Neural crest cell (in vitro differentiated cells): Measurements from ENCODE around the gene NTNG2. TPM values are rescaled to one million over a fixed set of nuclear protein-coding genes. Genes with fewer than 3 reads are reported as not detected.

Experiments used
- DNase-seq: peaks from one replicate; pipeline ENCODE4 v3.0.0; 2021; ENCODE audit warnings: low read depth, mixed read lengths, low spot score
- H3K27ac Mint-ChIP-seq: one replicate; pipeline ENCODE4 v1.8.0; 2021; ENCODE audit warnings: mild to moderate bottlenecking, mixed read lengths; ENCODE audit not compliant: unreplicated experiment
- H3K27me3 Mint-ChIP-seq: 2 replicates; pipeline ENCODE4 v1.8.0; 2021; ENCODE audit warnings: low read depth, mild to moderate bottlenecking, mixed read lengths
- H3K36me3 Mint-ChIP-seq: 2 replicates; pipeline ENCODE4 v1.8.0; 2021; ENCODE audit warnings: low read depth, mild to moderate bottlenecking, mixed read lengths
- H3K4me1 Mint-ChIP-seq: 2 replicates; pipeline ENCODE4 v1.8.0; 2021; ENCODE audit warnings: mixed read lengths
- H3K4me3 Mint-ChIP-seq: one replicate; pipeline ENCODE4 v1.8.0; 2021; ENCODE audit warnings: mild to moderate bottlenecking, mixed read lengths
- H3K9me3 Mint-ChIP-seq: 2 replicates; pipeline ENCODE4 v1.8.0; 2021; ENCODE audit warnings: mixed read lengths
- long read RNA-seq: library from polyadenylated mRNA; unstranded; transcript quantifications from one replicate; pipeline ENCODE4 v2.0.0, GENCODE V29; 2020
- total RNA-seq: library from RNA; stranded (reverse); gene quantifications from 2 replicates; pipeline ENCODE4 v1.2.1, GENCODE V29; 2021
- TF ChIP-seq, protein P1 (sequence below): fragments of 200-600 bp; sonication (generic); conservative IDR thresholded peaks from 2 replicates; pipeline ENCODE4 v1.5.0; 2021; ENCODE audit warnings: antibody characterized with exemption, mild to moderate bottlenecking

NTNG2 gene, protein sequence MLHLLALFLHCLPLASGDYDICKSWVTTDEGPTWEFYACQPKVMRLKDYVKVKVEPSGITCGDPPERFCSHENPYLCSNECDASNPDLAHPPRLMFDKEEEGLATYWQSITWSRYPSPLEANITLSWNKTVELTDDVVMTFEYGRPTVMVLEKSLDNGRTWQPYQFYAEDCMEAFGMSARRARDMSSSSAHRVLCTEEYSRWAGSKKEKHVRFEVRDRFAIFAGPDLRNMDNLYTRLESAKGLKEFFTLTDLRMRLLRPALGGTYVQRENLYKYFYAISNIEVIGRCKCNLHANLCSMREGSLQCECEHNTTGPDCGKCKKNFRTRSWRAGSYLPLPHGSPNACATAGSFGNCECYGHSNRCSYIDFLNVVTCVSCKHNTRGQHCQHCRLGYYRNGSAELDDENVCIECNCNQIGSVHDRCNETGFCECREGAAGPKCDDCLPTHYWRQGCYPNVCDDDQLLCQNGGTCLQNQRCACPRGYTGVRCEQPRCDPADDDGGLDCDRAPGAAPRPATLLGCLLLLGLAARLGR
- 2.4 and 3.6 TPM in 2 replicates for total RNA-seq
- long read RNA-seq, result 0 reads

DNA sequence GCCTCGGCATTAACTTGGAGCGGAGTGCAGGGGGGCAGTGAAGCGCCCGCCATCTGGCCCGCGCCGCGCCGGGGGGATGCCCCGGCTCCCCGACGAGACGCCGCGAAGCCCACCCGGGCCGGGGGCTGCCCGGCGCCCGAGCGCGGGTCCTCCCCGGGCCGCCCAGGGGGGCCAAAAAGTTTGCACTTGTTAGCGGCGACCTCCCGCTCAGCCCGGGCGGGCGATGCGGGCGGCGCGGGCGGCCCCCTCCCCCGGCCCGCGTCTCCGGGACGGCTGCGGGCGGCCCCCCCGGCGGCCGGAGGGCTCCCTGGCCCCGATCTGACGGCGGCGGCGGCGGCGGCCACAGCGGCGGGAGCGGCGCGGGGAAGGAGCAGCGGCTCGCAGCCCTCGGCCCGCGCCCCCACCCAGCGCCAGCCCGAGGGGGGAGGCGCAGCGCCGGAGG is at the start of gene NTNG2:
Gene NTNG2, plus strand, starts transcription at position 316 of the 442 bp plus-strand sequence. CDS start 4,774 bp downstream, outside the sequence.
- Mint-ChIP-seq H3K4me1 (peaks cover 17% of the 10 kb centered on the region), H3K27ac (no peak within 1 kb of the TSS), H3K4me3 (peak within 1 kb of the TSS; percentile 89), H3K36me3 (no peaks in the 10 kb centered on the region), H3K27me3 (peaks cover 88% of the 10 kb centered on the region), H3K9me3 (no peaks in the 10 kb centered on the region)
- TF ChIP-seq, protein P1, sequence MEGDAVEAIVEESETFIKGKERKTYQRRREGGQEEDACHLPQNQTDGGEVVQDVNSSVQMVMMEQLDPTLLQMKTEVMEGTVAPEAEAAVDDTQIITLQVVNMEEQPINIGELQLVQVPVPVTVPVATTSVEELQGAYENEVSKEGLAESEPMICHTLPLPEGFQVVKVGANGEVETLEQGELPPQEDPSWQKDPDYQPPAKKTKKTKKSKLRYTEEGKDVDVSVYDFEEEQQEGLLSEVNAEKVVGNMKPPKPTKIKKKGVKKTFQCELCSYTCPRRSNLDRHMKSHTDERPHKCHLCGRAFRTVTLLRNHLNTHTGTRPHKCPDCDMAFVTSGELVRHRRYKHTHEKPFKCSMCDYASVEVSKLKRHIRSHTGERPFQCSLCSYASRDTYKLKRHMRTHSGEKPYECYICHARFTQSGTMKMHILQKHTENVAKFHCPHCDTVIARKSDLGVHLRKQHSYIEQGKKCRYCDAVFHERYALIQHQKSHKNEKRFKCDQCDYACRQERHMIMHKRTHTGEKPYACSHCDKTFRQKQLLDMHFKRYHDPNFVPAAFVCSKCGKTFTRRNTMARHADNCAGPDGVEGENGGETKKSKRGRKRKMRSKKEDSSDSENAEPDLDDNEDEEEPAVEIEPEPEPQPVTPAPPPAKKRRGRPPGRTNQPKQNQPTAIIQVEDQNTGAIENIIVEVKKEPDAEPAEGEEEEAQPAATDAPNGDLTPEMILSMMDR, result no peak
- DNase-seq, result no peak

DNA sequence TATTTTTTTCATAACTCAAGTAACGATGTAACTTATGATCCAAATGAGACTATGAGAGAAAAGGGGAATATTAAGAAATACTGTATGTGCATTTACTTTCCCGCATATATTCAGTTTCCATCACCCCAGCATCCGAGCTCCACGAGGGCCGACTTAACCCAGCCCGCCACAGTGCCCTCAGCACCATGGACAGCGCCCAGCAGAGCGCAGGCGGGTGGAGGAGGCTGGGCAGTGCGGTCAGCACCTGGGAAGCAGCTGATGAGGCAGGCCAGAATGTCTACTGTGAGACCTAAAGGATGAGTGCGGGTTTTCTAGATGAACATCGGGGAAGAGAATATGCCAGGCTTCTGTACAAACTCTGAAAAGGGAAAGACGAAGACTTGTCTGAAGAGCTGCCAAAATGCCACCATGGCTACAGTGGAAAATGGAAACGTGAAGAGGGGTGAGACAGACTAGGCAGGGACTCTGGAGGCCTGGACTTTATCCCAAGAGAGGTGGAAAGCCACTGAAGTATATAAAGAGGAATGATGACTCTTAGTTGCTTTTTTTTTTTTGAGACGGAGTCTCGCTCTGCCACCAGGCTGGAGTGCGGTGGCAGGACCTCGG is 47.7 kb upstream of the NTNG2 start:
- TF ChIP-seq, protein P1, result no peak
- Mint-ChIP-seq H3K4me3 (no peak overlapping the region), H3K27me3 (peaks cover 83% of the 10 kb centered on the region), H3K36me3 (no peaks in the 10 kb centered on the region), H3K9me3 (no peaks in the 10 kb centered on the region), H3K27ac (no peak overlapping the region), H3K4me1 (no peaks in the 10 kb centered on the region)
- peak; percentile 79 for DNase-seq

DNA sequence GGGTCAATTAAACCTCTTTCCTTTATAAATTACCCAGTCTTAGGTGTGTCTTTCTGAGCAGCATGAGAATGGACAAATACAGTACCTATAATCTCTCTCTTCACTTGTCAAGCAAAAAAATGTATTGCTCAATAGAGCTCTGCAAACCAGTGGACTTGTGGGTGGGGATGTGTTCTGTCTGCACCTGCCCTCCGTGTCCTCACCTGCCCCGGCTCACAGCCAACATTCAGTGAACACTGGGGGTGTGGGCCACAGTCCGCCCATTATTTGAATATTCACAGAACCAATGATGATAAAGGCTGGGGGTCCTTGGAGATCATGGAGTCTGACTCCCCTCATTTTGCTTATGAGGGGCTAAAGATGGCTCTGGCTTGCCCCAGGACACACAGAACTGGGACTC is 45.3 kb upstream of the NTNG2 start:
- no peak for DNase-seq
- Mint-ChIP-seq H3K27me3 (peaks cover 83% of the 10 kb centered on the region), H3K9me3 (no peaks in the 10 kb centered on the region), H3K36me3 (no peaks in the 10 kb centered on the region), H3K27ac (no peak overlapping the region), H3K4me1 (no peaks in the 10 kb centered on the region), H3K4me3 (no peak overlapping the region)
- TF ChIP-seq, protein P1, result no peak

DNA sequence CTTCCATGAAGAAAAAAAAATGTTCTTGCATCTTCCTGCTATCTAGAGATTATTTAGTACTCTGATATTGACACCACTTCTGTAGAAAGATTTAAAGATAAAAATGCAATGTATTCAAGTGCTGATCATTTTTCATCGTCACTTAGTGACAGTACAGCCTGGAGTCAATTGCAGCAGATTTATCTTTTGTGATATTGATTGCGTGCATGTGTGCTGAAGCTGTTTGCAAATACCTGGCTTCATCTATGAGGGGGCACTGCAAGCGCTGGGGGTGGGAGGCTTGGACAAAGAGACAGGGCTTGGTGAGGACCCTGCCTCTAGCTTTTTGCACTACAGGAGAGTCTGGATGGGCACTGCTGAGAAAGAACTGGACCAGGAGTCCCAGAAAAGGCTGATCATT is 44.2 kb upstream of the NTNG2 start:
- H3K36me3 Mint-ChIP-seq, result no peaks in the 10 kb centered on the region
- H3K4me3 Mint-ChIP-seq, result no peak overlapping the region
- no peak overlapping the region for H3K27ac Mint-ChIP-seq
- no peaks in the 10 kb centered on the region for H3K9me3 Mint-ChIP-seq
- no peaks in the 10 kb centered on the region for H3K4me1 Mint-ChIP-seq
- H3K27me3 Mint-ChIP-seq, result peaks cover 83% of the 10 kb centered on the region
- TF ChIP-seq, protein P1, result no peak
- DNase-seq, result no peak

DNA sequence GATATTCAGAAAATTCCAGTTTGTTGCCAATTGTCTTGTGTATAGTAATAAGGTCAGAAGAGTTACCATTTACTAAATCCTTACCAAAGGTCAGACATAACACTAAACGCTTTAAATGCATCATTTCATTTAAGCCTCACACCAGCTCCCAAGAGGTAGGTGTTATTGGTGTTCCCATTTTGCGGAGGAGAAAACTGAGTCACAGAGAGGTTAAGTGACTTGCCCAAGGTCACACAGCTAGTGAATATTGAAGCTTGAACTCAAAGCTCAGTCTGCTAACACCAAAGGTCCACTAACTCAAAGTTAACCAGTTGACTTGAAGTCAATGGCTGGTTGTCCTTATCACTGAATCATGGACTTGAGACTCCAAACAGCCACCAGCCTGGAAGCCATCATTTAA is 40.8 kb upstream of the NTNG2 start:
- Mint-ChIP-seq H3K4me3 (no peak overlapping the region), H3K27ac (no peak overlapping the region), H3K27me3 (peaks cover 94% of the 10 kb centered on the region), H3K4me1 (no peaks in the 10 kb centered on the region), H3K9me3 (no peaks in the 10 kb centered on the region), H3K36me3 (no peaks in the 10 kb centered on the region)
- TF ChIP-seq, protein P1, result no peak
- DNase-seq, result no peak
